MM.1S (cell line): ENCODE measurements around the gene MYL9.

Experiments
- EZH2 ChIP-seq: fragments of 300-600 bp; sonication (generic); optimal IDR thresholded peaks from 2 replicates; pipeline ENCODE3; 2017; ENCODE audit warnings: low read depth, mild to moderate bottlenecking, antibody characterized with exemption, low read length, mixed read lengths
- EZH2phosphoT487 ChIP-seq: fragments of 300-600 bp; sonication (generic); IDR thresholded peaks from 2 replicates; pipeline ENCODE4 v1.6.1; 2018; ENCODE audit warnings: antibody characterized with exemption, low read length
- TF ChIP-seq, protein P1 (sequence below): fragments of 300-600 bp; sonication (generic); IDR thresholded peaks from 2 replicates; pipeline ENCODE4 v1.5.1; 2016; ENCODE audit warnings: antibody characterized with exemption, low read length, mixed read lengths

DNA sequence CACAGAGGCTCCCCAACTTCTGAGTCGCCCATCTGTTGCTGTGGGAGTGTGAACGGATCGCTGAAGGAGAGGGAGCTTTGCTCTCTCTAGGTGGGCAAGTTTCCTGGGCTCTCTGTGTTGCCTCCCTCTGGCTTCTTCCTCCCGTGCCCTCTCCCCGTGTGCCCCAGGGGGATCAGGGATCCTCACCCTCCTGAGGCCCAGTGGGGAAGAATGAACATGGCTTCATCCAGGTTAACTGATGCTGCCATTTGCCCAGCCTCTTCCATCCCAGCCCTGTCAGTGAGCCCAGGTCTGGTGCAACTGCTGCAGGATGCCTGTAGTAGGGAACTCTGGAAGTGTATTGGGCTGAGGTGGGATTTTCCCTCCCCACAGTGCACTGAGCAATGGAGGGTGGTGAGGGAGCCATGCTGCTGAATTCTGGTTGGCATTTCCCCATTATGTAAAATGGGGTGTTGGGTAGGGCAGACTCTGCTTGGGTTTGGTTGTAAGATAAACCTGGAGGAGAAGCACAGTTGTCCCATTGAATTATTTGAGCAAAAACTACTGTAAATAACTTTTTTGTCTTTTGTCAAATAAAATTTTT is 52.1 kb downstream of the MYL9 start:
- TF ChIP-seq, protein P1, sequence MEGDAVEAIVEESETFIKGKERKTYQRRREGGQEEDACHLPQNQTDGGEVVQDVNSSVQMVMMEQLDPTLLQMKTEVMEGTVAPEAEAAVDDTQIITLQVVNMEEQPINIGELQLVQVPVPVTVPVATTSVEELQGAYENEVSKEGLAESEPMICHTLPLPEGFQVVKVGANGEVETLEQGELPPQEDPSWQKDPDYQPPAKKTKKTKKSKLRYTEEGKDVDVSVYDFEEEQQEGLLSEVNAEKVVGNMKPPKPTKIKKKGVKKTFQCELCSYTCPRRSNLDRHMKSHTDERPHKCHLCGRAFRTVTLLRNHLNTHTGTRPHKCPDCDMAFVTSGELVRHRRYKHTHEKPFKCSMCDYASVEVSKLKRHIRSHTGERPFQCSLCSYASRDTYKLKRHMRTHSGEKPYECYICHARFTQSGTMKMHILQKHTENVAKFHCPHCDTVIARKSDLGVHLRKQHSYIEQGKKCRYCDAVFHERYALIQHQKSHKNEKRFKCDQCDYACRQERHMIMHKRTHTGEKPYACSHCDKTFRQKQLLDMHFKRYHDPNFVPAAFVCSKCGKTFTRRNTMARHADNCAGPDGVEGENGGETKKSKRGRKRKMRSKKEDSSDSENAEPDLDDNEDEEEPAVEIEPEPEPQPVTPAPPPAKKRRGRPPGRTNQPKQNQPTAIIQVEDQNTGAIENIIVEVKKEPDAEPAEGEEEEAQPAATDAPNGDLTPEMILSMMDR: no peak
- TF ChIP-seq EZH2phosphoT487 (no peak), EZH2 (no peak)
